Caco-2 (cell line): ENCODE results near the gene OR10G4. TPM values are rescaled to one million over a fixed set of nuclear protein-coding genes. Genes with fewer than 3 reads are reported as not detected.
"Not testable (repeated sequence)": the region's sequence is repeated elsewhere in the genome, so short reads cannot be mapped to it uniquely, and the experiment has no call there.

Experiments
- BruUV-seq: library from RNA; stranded (reverse); fragments of 400-500 nt; replicated peaks from 2 replicates; lab custom pipeline; 2021; lab: Mats Ljungman, UMichigan
- CTCF ChIA-PET: fragments of 300-600 bp; sonication (Branson Sonifier 250); formaldehyde crosslinking; loops from one replicate; lab custom pipeline; 2022; ENCODE audit warnings: antibody characterized with exemption; lab: Charles Lee
- POLR2A ChIA-PET: fragments of 300-600 bp; sonication (Branson Sonifier 250); formaldehyde crosslinking; loops from one replicate; lab custom pipeline; 2022; ENCODE audit warnings: antibody characterized with exemption; lab: Charles Lee
- DNase-seq, 2 experiments: peaks; one replicate each; pipeline versions ENCODE4 v3.0.0 to v3.0.0-alpha.2; 2020 to 2022
- H3K27me3 ChIP-seq: replicated peaks from 2 replicates; pipeline ENCODE4 v1.6.0; 2011; ENCODE audit warnings: low read length; ENCODE audit not compliant: control insufficient read depth, insufficient read depth
- H3K36me3 ChIP-seq: 2 replicates; pipeline ENCODE4 v1.5.1; 2011; ENCODE audit warnings: low read length; ENCODE audit not compliant: control insufficient read depth, insufficient read depth
- H3K4me1 ChIP-seq: fragments of 250-450 bp; sonication (Bioruptor Pico); 2 replicates; pipeline ENCODE4 v1.5.1; 2020; ENCODE audit warnings: mild to moderate bottlenecking
- H3K4me3 ChIP-seq: 2 replicates; pipeline ENCODE4 v1.5.1; 2011; ENCODE audit warnings: low read depth, mild to moderate bottlenecking, control low read depth, low read length
- H3K9me3 ChIP-seq: fragments of 250-450 bp; sonication (Bioruptor Pico); 2 replicates; pipeline ENCODE4 v1.5.1; 2020; ENCODE audit warnings: mild to moderate bottlenecking, moderate library complexity
- H3K27ac Mint-ChIP-seq: one replicate; pipeline ENCODE4 v1.8.0; 2022; ENCODE audit warnings: mixed read lengths; ENCODE audit not compliant: unreplicated experiment
- H3K27me3 Mint-ChIP-seq: one replicate; pipeline ENCODE4 v1.8.0; 2022; ENCODE audit warnings: mixed read lengths; ENCODE audit not compliant: insufficient read depth, unreplicated experiment
- H3K36me3 Mint-ChIP-seq: one replicate; pipeline ENCODE4 v1.8.0; 2022; ENCODE audit warnings: mild to moderate bottlenecking, mixed read lengths; ENCODE audit not compliant: insufficient read depth, unreplicated experiment
- H3K4me1 Mint-ChIP-seq: one replicate; pipeline ENCODE4 v1.8.0; 2022; ENCODE audit warnings: low read depth, mixed read lengths; ENCODE audit not compliant: unreplicated experiment
- H3K4me3 Mint-ChIP-seq: one replicate; pipeline ENCODE4 v1.8.0; 2022; ENCODE audit warnings: mild to moderate bottlenecking, moderate library complexity, mixed read lengths; ENCODE audit not compliant: unreplicated experiment
- H3K9me3 Mint-ChIP-seq: one replicate; pipeline ENCODE4 v1.8.0; 2022; ENCODE audit warnings: mixed read lengths; ENCODE audit not compliant: unreplicated experiment
- CTCF ChIP-seq, 2 experiments: fragments of 200-600 bp in 1 of 2; IDR thresholded peaks; 1 replicate in 1 of 2; 2 replicates in 1 of 2; pipeline versions ENCODE4 v1.5.1 to v1.8.0; 2011 to 2022; ENCODE audit warnings: antibody characterized with exemption in 1 of 2, control low read depth in 1 of 2, inconsistent platforms in 1 of 2, low read depth in 1 of 2, low read length in 1 of 2, mild to moderate bottlenecking in 1 of 2, moderate library complexity in 1 of 2; ENCODE audit not compliant: insufficient read depth in 1 of 2, severe bottlenecking in 1 of 2, unreplicated experiment in 1 of 2
- intact Hi-C: fragments of 100-400 bp; cut with micrococcal nuclease; formaldehyde crosslinking; loops from one replicate; pipeline ENCODE4 v1.10.0; 2022; ENCODE audit not compliant: unreplicated experiment
- total RNA-seq: library from RNA; stranded (reverse); gene quantifications from 2 replicates; pipeline ENCODE4 v1.2.3, GENCODE V29; 2022

The OR10G4 gene
- total RNA-seq, 1 experiment from 2014 or later = not detected

- no peak for TF ChIP-seq CTCF (IDR thresholded peaks at IDR 0.05; ENCODE audit: insufficient read depth in 1 of 2, low read depth in 1 of 2, low read length in 1 of 2, severe bottlenecking in 1 of 2, unreplicated experiment in 1 of 2)
- Histone ChIP-seq H3K27me3 (no peaks in the 10 kb centered on the region), H3K9me3 (no peaks in the 10 kb centered on the region; the same call in 1 of the 2 replicates), H3K4me1 (no peaks in the 10 kb centered on the region; the same call in 1 of the 2 replicates), H3K4me3 (no peak within 1 kb of the TSS), H3K36me3 (no peaks in the 10 kb centered on the region)
- peak within 1 kb of the TSS; percentile 6 for H3K27ac Mint-ChIP-seq
- peaks cover 10% of the 10 kb centered on the region for H3K9me3 Mint-ChIP-seq
- intact Hi-C loops = no loop called here
- H3K4me3 Mint-ChIP-seq = no peak within 1 kb of the TSS
- CTCF ChIA-PET = no interaction called here
- POLR2A ChIA-PET = no interaction called here
- peak in 1 of 2 experiments; percentile 45 for DNase-seq
- no peaks in the 10 kb centered on the region for H3K36me3 Mint-ChIP-seq
- no peaks in the 10 kb centered on the region for H3K27me3 Mint-ChIP-seq
- no TSS peak for BruUV-seq
- no peaks in the 10 kb centered on the region for H3K4me1 Mint-ChIP-seq
Observed at GRCh38 chr11:123977731-123978347, 35.0 kb upstream of the OR10G4 start, which contains the start of gene OR10S1. Gene OR10S1, minus strand, starts transcription at chr11:123977781. Its CDS starts 117 bp downstream, at chr11:123977664.

- H3K4me1 ChIP-seq = no peaks in the 10 kb centered on the region; the same call in 1 of the 2 replicates
- no peaks in the 10 kb centered on the region for H3K36me3 ChIP-seq
- ChIA-PET POLR2A (no interaction called here), CTCF (no interaction called here)
- no TSS peak for BruUV-seq
- no peaks in the 10 kb centered on the region for H3K27me3 ChIP-seq
- TF ChIP-seq CTCF (IDR thresholded peaks at IDR 0.05; ENCODE audit: insufficient read depth in 1 of 2, low read depth in 1 of 2, low read length in 1 of 2, severe bottlenecking in 1 of 2, unreplicated experiment in 1 of 2) = no peak
- intact Hi-C loops = no loop called here
- Mint-ChIP-seq H3K4me1 (no peaks in the 10 kb centered on the region), H3K27ac (no peak overlapping the region), H3K27me3 (peaks cover 2% of the 10 kb centered on the region), H3K36me3 (no peaks in the 10 kb centered on the region), H3K9me3 (peaks cover 10% of the 10 kb centered on the region), H3K4me3 (no peak overlapping the region)
- no peak for DNase-seq
- H3K4me3 ChIP-seq = no peak overlapping the region
- no peaks in the 10 kb centered on the region; the same call in 1 of the 2 replicates for H3K9me3 ChIP-seq
Observed at GRCh38 chr11:123979311-123979710, 33.5 kb upstream of the OR10G4 start.

DNA sequence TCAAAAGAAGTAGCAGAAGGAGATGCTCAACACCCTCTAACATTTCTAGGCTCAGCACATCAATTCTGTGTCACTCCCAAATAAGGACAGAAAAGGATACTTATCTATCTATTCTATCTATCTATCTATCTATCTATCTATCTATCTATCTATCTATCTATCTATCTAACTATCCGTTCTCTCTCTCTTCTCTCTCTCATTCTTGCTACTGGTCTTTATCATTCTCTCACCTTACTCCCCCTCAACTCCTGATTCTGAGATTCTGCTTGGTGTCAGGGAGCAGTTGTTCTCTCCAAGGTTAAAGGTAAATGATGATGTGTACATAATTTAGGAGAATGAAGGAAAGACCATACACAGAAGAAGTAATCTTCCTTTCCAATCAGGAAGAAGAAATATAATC is 17.7 kb upstream of the OR10G4 start, which contains the start of gene OR10G6:
Gene OR10G6, minus strand, starts transcription at position 43 of the 400 bp plus-strand sequence. Its CDS starts 0 bp downstream, at position 43.
- Mint-ChIP-seq H3K9me3 (no peaks in the 10 kb centered on the region), H3K4me3 (no peak within 1 kb of the TSS), H3K36me3 (no peaks in the 10 kb centered on the region), H3K27ac (no peak within 1 kb of the TSS), H3K27me3 (peaks cover 3% of the 10 kb centered on the region), H3K4me1 (no peaks in the 10 kb centered on the region)
- no TSS peak for BruUV-seq
- Histone ChIP-seq H3K9me3 (no peaks in the 10 kb centered on the region), H3K27me3 (0 out of 2 replicates have a peak, but pooled peaks cover 2% of the 10 kb centered on the region), H3K4me3 (no peak within 1 kb of the TSS), H3K4me1 (peaks cover 8% of the 10 kb centered on the region; the same call in 1 of the 2 replicates), H3K36me3 (no peaks in the 10 kb centered on the region)
- ChIA-PET CTCF (no interaction called here), POLR2A (no interaction called here)
- TF ChIP-seq CTCF (IDR thresholded peaks at IDR 0.05; ENCODE audit: insufficient read depth in 1 of 2, low read depth in 1 of 2, low read length in 1 of 2, severe bottlenecking in 1 of 2, unreplicated experiment in 1 of 2) = no peak
- no peak for DNase-seq
- intact Hi-C loops = no loop called here

DNA sequence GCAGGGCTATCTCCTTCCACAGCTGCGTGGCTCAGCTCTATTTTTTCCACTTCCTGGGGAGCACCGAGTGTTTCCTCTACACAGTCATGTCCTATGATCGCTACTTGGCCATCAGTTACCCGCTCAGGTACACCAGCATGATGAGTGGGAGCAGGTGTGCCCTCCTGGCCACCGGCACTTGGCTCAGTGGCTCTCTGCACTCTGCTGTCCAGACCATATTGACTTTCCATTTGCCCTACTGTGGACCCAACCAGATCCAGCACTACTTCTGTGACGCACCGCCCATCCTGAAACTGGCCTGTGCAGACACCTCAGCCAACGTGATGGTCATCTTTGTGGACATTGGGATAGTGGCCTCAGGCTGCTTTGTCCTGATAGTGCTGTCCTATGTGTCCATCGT is 3.0 kb downstream of the OR10G4 start:
- BruUV-seq, H3K4me3 ChIP-seq, H3K4me3 Mint-ChIP-seq, CTCF ChIA-PET, H3K9me3 Mint-ChIP-seq, H3K9me3 ChIP-seq, H3K36me3 Mint-ChIP-seq, H3K27me3 ChIP-seq, intact Hi-C loops, POLR2A ChIA-PET, H3K27me3 Mint-ChIP-seq, H3K36me3 ChIP-seq, H3K4me1 ChIP-seq, H3K4me1 Mint-ChIP-seq, DNase-seq, H3K27ac Mint-ChIP-seq: not testable (repeated sequence)
